Ovary (tissue), 9 donors: ENCODE measurements around the gene PGLYRP2. TPM values are rescaled to one million over a fixed set of nuclear protein-coding genes. Genes with fewer than 3 reads are reported as not detected.

Source experiments
- DNase-seq, 5 donors: peaks; one replicate each; pipeline ENCODE4 v3.0.0-alpha.2; 2019 to 2020
- H3K27ac ChIP-seq, 2 donors: fragments of 200-600 bp; one replicate each; pipeline versions ENCODE4 v1.5.1 to v1.8.0; 2019 to 2022
- H3K27me3 ChIP-seq: fragments of 200-600 bp; one replicate; pipeline ENCODE4 v1.8.0; 2022
- H3K36me3 ChIP-seq: fragments of 200-600 bp; sonication (generic); one replicate; pipeline ENCODE4 v1.5.1; 2019
- H3K4me1 ChIP-seq: one replicate; pipeline ENCODE4 v1.8.1; 2013; ENCODE audit warnings: mild to moderate bottlenecking, moderate library complexity; ENCODE audit not compliant: insufficient read depth
- H3K4me3 ChIP-seq: fragments of 200-600 bp; sonication (generic); one replicate; pipeline ENCODE4 v1.5.1; 2017
- H3K9me3 ChIP-seq, 2 donors: fragments of 200-600 bp in 1 of 2; sonication (generic) in 1 of 2; one replicate each; pipeline versions ENCODE4 v1.5.1 to v1.8.1; 2013 to 2019; ENCODE audit warnings: mild to moderate bottlenecking in 1 of 2, moderate library complexity in 1 of 2
- EP300 ChIP-seq: sonication (generic); formaldehyde crosslinking; IDR thresholded peaks from one replicate; pipeline ENCODE4 v1.6.1; 2017; ENCODE audit warnings: antibody characterized with exemption
- POLR2A ChIP-seq: fragments of 450-650 bp; IDR thresholded peaks from one replicate; pipeline ENCODE4 v1.6.1; 2017; ENCODE audit warnings: antibody characterized with exemption, mild to moderate bottlenecking, moderate library complexity
- WGBS, 3 donors: extraction: QIAGEN DNeasy Blood & Tissue Kit in 1 of 3; methylation state at CpG; one replicate each; pipeline versions ENCODE4 v1.1.5 to v1.1.7; 2013 to 2017; 5-methylcytosine and 5-hydroxymethylcytosine counted together
- intact Hi-C, 4 donors: fragments of 100-400 bp; cut with DNase I; formaldehyde crosslinking; loops; one replicate each; pipeline versions ENCODE4 v1.11.0 to v1.15.1; 2022 to 2023
- polyA plus RNA-seq, 2 donors: library from polyadenylated mRNA; stranded (reverse); fragments of 200-250 nt in 1 of 2; fragments of 350-450 nt in 1 of 2; fragmentation: Illumina TruSeq in 1 of 2; extraction: RNeasy Lipid Tissue Mini Kit (QIAGEN cat#74804) in 1 of 2; gene quantifications; one replicate each; pipeline ENCODE4 v1.2.3, GENCODE V29; 2013 to 2014
- total RNA-seq, 7 donors: library from RNA; depleted of rRNA in 2 of 7; stranded (reverse); fragments of >200 nt in 2 of 7; fragmentation: NEBNext Ultra II Directional in 3 of 7; extraction: Animal tissue kit (Norgen Biotek cat#: 25700) in 3 of 7; gene quantifications; one replicate each; pipeline versions ENCODE4 v1.1.0 to v1.2.4, GENCODE V29; 2016 to 2023
- TF ChIP-seq, protein P1 (sequence below), 3 donors: fragments of 450-650 bp in 2 of 3; fragments of 200-600 bp in 1 of 3; IDR thresholded peaks; one replicate each; pipeline versions ENCODE4 v1.5.1 to v1.8.0; 2016 to 2022; ENCODE audit warnings: antibody characterized with exemption in 3 of 3, mild to moderate bottlenecking in 1 of 3
- donor health status: DM: no; HTN: no; CAD: no; lungs with moderate emphysema.
- donor health status: DM: no; HTN: no; CAD: no.
- donor health status: Bipolar disorder and iron deficiency.
- donor health status: DM: yes; HTN: yes; CAD: no.
- donor health status: DM: no; HTN: no; CAD: no.
- donor health status: DM: yes; HTN: yes; CAD: no.

PGLYRP2 gene
- total and polyA plus RNA-seq, 9 donors, result 0.28 TPM; not detected in 8

DNA sequence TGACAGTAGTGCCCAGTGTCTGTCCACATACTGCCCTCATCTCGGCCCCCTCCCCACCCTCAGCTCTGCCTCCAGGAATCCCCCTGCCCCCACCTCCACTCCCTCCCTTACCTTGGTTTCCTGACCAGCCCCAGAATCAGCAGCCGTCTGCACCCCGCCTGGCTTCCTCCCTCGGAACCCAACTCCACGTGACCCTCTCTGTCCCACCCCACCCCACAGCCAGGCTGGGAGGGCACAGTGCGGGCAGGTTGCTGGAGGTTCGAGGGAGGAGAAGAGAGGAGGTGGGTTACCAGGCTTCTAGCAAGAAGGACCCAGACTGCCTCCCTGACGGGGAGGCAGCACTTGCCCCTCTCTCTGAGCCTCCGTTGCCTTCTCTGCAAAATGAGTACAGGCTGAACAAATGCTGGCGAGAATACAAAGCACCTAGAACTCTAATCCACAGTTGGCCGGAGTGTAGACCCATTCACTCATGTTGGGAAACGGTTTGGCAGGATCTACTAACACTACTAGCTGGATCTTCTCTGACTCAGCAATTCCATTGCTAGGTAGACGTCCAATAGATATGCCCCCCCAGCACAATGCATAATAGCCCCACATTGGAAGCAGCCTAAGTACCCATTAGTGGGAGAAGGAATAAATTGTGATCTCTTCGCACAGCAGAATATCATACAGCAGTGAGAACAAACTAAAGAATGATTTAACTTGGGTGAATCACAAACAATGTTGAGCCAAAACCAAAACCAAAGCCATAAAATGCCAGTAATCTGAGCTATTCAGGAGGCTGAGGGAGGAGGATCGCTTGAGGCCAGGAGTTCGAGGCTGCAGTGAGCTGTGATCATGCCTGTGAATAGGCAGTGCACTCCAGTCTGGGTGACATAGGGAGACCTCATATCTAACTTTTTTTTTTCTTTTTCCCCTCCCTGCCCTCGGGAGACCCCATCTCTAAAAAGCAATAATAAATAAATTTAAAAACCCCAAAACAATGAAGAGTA lies 14.6 kb downstream of the PGLYRP2 start, which contains the start of gene RASAL3:
Gene RASAL3, minus strand, starts transcription at position 151 of the 992 bp plus-strand sequence. CDS start 186 bp downstream, outside the sequence.
- H3K4me3 ChIP-seq, result no peak within 1 kb of the TSS
- H3K27me3 ChIP-seq, result no peaks in the 10 kb centered on the region
- DNase-seq, result no peak
- TF ChIP-seq EP300, result no peak
- TF ChIP-seq POLR2A, result no peak
- TF ChIP-seq, protein P1, sequence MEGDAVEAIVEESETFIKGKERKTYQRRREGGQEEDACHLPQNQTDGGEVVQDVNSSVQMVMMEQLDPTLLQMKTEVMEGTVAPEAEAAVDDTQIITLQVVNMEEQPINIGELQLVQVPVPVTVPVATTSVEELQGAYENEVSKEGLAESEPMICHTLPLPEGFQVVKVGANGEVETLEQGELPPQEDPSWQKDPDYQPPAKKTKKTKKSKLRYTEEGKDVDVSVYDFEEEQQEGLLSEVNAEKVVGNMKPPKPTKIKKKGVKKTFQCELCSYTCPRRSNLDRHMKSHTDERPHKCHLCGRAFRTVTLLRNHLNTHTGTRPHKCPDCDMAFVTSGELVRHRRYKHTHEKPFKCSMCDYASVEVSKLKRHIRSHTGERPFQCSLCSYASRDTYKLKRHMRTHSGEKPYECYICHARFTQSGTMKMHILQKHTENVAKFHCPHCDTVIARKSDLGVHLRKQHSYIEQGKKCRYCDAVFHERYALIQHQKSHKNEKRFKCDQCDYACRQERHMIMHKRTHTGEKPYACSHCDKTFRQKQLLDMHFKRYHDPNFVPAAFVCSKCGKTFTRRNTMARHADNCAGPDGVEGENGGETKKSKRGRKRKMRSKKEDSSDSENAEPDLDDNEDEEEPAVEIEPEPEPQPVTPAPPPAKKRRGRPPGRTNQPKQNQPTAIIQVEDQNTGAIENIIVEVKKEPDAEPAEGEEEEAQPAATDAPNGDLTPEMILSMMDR (IDR thresholded peaks at IDR 0.05), result no peak
- WGBS, 3 donors, result 27 to 34% (median 32%) methylated on average over 17 of the region's 17 CpGs
- intact Hi-C loops, result loop anchor here in 1 of 4 donors (10.0 kb wide), 1 partner anchor 80 kb away; no protein-coding TSS in a partner anchor
- H3K9me3 ChIP-seq, result no peaks in the 10 kb centered on the region
- H3K36me3 ChIP-seq, result no peaks in the 10 kb centered on the region
- no peaks in the 10 kb centered on the region for H3K4me1 ChIP-seq
- no peak within 1 kb of the TSS for H3K27ac ChIP-seq

DNA sequence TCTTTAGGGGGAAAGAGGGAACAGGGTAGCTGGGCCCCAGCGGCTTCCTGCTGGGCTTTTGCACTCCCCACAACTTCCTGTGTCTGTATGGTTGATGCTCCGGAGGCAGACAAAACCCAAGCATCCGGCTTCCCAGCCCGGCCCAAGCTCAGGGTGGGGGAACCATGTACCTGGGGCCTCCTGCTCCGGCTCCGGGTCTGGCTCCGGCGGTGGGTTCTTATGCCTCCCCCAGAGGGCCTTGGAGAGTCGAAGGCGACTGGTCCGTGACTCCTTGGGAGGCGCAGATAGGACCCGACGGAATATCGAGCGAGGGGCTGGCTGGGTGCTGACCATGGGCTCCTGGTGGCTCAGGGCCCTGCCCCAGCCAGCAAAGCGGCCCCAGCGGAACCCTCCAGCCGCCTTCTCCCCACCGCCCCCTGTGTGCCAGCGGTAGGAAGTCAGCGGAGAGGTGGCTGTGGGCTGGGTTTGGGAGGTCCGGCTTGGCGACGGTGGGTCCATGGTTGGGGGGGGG lies 15.4 kb downstream of the PGLYRP2 start:
- Histone ChIP-seq H3K27ac (no peak overlapping the region), H3K27me3 (no peaks in the 10 kb centered on the region)
- intact Hi-C loops, result loop anchor here in 1 of 4 donors (10.0 kb wide), 1 partner anchor 81 kb away; no protein-coding TSS in a partner anchor

DNA sequence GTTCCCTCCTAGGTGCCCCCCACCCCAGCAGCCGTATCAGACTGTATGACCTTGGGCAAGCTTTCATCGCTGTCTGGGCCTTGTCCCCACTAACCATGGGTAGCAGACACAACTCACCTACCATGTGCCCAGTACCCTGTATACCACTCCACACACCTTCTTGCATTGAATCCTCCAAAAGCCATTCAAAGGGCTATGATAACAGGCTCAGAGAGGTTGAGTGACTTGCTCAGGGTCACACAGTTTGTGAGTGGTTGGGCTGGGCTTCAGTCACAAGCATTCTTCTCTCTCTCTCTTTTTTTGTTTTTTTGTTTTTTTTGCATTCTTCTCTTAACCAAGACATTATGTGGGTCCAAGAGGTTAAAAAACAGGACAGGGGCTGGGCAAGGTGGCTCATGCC lies 17.6 kb downstream of the PGLYRP2 start:
- DNase-seq, result no peak
- Histone ChIP-seq H3K4me3 (no peak overlapping the region), H3K27ac (no peak overlapping the region), H3K27me3 (no peaks in the 10 kb centered on the region), H3K4me1 (peaks cover 4% of the 10 kb centered on the region), H3K36me3 (no peaks in the 10 kb centered on the region), H3K9me3 (no peaks in the 10 kb centered on the region)
- TF ChIP-seq, protein P1 (IDR thresholded peaks at IDR 0.05), result no peak
- TF ChIP-seq POLR2A (no peak), EP300 (no peak)
- 27 to 56% (median 32%) methylated on average over 2 of the region's 2 CpGs for WGBS, 3 donors
- intact Hi-C loops, result loop anchor here in 1 of 4 donors (10.0 kb wide), 1 partner anchor 83 kb away; no protein-coding TSS in a partner anchor

More for the DNA sequence above, 15.4 kb downstream of the PGLYRP2 start:
- H3K4me1 ChIP-seq, result no peaks in the 10 kb centered on the region
- peak in 1 of 5 donors; percentile 9 for DNase-seq
- no peak overlapping the region for H3K4me3 ChIP-seq
- 36 to 55% (median 44%) methylated on average over 23 to 25 of the region's 25 CpGs for WGBS, 3 donors
- no peaks in the 10 kb centered on the region for H3K9me3 ChIP-seq
- no peaks in the 10 kb centered on the region for H3K36me3 ChIP-seq
- TF ChIP-seq EP300, result no peak
- TF ChIP-seq, protein P1 (IDR thresholded peaks at IDR 0.05), result no peak
- TF ChIP-seq POLR2A, result no peak

DNA sequence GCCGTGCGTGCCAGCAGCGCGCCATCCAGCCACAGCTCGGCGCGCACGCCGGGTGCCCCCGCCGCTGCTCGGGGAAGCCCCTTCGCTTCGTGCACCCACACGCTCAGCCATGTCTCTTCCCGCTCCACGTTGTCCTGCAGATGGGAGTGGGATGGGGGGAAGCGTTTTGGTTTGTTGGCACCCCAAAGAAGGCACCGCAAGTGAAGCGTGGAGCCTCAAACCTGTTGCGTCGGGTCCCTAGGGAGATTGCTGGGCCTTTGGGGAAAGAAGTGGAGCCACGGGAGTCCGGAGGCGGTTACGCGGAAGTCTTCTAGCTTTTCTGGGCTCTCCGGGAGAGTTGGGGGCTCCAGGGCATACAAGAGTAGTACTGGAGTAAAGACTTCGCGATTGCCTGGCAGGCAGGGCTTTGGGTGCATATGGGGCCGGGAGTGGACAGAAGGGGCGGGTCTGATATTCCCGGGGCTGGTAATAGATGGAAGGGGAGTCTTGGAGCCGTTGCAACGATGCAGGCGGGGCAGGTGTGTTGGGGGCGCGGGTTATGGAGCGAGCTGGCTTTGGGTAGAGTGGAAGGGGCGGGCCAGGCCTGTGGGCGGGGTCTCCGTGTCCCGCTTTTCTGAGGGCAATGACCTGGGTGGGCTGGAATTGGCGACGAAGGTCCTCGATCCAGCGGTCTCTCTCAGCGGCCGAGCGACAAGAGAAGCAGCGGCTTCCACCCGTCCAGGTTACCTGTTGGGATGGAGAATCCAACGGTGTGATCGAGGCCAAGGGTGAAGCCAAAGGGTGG lies 21.4 kb downstream of the PGLYRP2 start:
- H3K36me3 ChIP-seq, result no peaks in the 10 kb centered on the region
- DNase-seq, result no peak
- no peak for TF ChIP-seq POLR2A
- TF ChIP-seq EP300, result no peak
- TF ChIP-seq, protein P1 (IDR thresholded peaks at IDR 0.05), result no peak
- H3K9me3 ChIP-seq, result no peaks in the 10 kb centered on the region
- no peaks in the 10 kb centered on the region for H3K27me3 ChIP-seq
- peaks cover 5% of the 10 kb centered on the region for H3K4me1 ChIP-seq
- WGBS, 3 donors, result 7 to 13% (median 7%) methylated on average over 52 to 54 of the region's 54 CpGs
- no peak overlapping the region for H3K27ac ChIP-seq
- H3K4me3 ChIP-seq, result no peak overlapping the region
- intact Hi-C loops, result no loop called here
